ENCODE data around the gene CTTN.
"Not testable (repeated sequence)": the region's sequence is repeated elsewhere in the genome, so short reads cannot be mapped to it uniquely, and the experiment has no call there.

CTTN gene

GRCh38 chr11:70429724-70430521, 31.6 kb downstream of the CTTN start:
- no peak for DNase-seq

DNA sequence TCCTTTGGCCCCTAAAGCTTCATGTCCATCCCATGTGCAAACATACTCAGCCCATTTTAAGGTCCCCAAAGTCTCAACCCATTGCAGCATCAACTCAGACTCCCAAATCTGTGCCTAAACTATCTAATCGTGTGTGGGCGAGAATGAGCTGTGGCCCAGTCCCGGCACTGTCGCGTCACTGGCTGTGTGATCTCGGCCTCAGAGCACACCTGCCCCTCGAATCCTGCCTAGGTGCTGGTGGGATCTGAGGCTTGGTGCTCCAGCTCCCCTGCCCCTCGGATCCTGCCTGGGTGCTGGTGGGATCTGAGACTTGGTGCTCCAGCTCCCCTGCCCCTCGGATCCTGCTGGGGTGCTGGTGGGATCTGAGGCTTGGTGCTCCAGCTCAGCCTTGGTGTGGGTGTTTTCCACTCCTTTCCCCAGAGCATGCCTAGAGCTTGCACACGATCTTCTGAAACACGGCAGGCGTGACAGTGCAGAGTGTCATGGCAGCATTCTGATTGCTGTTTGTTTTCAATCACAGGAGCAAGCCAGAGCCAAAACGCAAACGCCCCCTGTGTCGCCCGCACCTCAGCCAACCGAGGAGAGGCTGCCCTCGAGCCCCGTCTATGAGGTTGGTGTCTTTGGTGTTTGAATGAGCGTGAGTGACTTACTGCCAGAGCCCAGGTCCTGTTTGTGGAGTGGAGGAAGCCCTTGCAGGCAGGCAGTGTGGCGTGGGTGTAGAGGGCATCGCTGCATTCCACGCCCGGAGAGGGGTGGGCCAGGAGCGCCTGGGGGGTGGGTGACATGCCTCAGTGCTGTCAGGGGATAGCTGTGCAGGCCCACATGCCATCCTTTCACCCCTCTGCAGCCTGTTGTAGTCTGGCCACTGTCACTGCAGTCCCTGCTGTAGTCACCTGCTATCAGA, 32.6 kb downstream of the CTTN start:
- no peak for DNase-seq

DNA sequence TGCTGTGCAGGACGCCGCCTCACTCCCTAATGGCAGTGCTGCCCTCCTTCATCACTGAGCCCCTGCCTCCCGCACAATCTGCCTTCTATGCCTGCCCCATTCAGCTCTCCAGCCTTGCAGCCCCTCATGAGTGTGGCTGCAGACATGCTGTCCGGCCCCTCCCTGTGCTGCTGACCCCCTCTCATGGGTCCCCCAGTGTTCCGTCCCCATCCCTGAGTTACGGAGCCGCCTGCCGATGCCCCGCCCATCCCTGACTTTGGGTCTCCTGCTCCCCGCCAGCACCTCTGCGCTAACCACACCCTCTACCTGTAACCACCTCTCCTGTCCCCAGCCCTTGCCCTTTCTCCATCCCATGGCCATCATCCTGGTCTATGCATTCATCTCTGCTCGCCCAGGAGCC, 33.3 kb downstream of the CTTN start:
- DNase-seq: no peak

DNA sequence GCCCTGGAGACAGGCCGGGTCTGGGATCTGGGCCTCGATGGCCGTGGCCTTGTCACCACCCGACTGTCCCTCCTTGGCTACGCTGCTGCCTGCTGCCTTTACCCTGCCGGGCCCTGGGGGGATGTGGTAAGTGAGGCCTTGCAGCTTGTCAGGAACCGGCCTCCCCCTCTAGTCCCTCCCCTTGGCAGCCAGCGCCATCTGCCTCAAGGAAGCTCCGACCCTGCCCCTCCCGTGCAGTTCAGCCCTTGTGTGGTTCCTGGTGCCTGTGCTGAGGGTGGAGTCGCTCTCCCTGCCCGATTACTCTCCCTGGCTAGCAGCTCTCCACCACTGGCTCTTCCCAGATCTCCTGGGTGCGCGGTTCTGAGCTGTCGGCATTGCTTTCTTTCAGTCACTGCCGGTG, 33.7 kb downstream of the CTTN start:
- DNase-seq: no peak

GRCh38 chr11:70432580-70432979, 34.3 kb downstream of the CTTN start:
- DNase-seq: no peak

- no peak for DNase-seq
Observed at GRCh38 chr11:70433038-70433437, 34.7 kb downstream of the CTTN start.

DNA sequence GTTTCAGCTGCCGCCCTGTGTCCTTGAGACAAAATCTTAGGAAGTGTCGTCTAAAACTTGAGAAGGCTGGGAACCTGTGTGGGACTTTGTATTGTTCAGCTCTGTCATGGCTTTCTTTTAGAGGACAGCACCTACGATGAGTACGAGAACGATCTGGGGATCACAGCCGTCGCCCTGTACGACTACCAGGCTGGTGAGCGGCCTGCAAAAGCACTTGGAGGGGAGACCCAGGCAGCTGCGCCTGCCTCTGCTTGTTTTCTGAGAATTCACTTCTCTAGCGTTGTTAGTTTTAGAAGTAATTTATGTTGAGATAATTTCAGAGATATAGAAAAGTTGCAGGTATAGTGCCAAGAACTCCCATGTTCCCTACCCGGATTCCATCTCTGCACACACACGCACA, 35.2 kb downstream of the CTTN start:
- DNase-seq: no peak

DNA sequence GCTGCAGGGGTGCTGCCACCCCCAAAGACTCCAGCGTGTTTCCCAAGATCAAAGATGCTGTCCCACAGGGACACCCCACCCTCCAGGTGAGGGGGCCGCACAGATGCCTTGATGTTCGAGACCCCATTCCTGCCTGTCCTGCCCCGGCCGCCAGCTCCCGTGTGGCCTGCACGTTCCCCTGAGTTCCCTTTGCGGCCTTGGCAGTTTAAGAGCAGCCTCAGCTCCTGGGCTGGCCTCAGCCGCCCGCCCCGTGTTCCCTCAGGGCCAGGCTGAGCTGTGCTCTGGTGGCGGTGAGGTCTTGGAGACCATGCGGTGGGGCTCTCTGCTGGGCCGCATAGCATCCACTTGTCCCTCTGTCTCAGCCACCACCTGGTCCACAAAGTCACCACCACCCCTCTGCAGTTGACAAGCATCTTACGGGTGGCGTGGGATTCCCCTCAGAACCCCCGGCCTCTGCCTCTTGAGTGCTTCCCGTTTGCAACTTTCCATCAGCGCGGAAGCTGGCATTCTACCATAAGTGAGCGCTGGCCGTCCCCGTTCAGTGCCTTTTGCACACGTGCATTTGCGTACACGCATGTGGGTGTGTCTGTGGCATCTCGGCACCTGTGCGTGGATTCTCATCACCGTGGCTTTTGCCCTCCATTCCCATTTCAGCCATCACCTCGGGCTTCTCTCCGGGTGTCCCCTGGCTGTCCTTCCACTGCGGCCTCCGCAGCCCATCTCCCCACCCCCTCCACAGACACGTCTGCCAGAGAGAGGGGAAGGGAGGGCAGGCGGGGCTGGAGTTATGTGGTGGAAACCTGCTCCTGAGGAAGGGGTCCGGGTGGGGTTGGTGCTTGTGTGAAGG, 35.9 kb downstream of the CTTN start:
- DNase-seq: no peak

- no peak for DNase-seq
Observed at GRCh38 chr11:70434813-70435278, 36.5 kb downstream of the CTTN start.

DNA sequence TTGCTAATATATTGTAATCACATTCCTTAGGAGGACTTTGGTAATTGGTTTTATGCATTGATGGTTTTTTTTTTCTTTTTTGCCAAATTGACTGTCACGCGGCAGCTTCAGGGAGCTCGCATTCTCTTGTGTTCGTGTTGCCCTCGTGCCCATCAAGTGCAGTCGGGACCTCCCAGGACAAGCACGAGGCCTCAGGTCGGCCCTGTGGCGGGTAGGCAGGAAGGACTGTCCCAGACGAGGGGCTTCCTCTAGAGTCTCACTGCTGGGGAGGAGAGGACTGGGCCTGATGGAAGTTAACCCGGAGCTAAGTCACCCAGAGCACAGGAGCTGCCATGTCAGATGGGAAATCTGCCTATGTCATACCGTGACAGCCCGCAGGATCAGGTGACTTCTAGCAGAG, 37.0 kb downstream of the CTTN start:
- DNase-seq: no peak

DNA sequence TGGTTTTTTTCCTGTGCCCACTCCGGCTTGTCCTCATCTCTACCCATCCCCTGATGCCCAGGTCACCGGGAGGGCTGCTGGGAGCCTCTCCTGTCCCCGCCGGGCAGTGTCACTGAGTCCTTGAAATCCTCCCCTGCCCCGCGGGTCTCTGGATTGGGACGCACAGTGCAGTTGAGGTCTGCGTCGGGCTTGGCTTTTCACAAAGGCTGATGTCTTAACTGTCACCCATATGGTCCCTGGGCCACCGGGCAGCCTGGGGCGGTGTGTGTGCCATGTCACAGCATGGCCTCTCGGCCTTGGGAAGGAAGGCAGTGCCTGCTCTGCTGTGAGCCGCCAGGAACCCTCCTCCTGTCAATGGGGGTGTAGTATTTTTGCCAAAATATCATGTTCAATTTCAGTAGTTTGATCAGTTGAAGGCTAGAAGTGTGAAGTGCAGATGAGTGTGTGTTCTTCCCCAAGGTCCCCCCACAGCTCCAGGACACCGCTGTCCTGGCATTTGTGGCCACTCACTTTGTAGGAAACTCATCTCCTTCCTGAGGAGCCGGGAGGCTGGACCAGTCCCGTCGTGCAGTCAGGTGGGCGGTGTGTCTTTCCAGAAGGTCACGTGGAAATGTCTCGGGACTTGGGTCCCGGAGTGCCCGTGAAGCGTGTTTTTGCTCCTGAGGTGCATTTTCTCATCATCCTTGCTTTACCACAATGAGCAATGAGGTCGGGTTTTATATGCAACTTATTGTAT, 37.6 kb downstream of the CTTN start:
- DNase-seq: no peak

- DNase-seq: no peak
Observed at GRCh38 chr11:70436501-70436860, 38.2 kb downstream of the CTTN start.

GRCh38 chr11:70437111-70437784, 38.9 kb downstream of the CTTN start:
- DNase-seq: no peak

DNA sequence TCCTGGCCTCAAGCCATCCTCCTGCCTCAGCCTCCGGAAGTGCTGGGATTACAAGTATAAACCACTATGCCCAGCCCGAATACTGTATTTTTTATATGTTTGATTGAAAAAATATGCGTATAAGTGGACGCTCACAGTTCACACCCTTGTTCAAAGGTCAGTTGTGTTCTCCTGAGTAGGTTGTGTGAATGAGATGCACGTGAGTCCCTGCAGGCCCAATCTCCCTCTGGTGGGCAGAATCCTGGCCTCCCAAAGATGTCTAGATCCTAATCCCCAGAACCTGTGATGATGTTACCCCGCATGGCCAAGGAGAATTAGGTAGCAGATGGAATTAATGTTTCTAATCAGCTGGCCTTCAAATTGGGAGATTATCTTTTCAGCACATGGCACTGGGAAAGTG, 41.9 kb downstream of the CTTN start:
- no peak for DNase-seq

DNA sequence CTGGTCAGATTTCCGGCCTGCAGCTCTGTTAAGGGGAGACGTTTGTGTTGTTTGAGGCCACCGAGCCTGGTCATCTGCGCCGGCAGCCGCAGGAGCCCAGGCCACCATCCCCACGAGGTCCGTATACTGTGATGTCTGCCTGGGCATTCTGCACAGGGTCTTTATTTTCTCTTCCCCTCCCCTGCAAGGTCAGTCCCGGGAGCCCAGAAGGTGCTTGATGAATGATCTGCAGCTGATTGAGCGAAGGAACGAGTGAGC, 45.4 kb downstream of the CTTN start:
- DNase-seq: no peak

DNA sequence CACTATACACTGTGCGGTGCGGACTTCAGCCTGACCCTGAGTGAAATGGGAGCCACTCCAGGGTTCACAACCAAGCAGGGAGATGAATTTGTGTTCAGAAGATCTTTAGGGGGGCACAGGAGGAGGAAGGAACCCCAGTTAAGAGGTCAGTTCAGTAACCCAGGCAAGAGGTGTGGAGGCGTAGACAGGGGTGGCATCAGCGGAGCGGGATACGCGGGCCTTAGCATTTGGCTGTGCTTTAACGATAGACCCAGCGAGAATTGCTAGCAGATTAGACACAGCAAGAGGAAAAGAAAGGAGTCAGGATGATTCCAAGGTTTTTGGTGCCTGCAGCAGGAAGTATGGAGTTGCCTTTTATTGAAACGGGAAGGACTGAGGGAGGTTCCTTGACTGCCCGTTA, 46.8 kb downstream of the CTTN start:
- DNase-seq: no peak

- DNase-seq: no peak
Observed at GRCh38 chr11:70445605-70446004, 47.3 kb downstream of the CTTN start.

- DNase-seq: no peak
Observed at GRCh38 chr11:70448983-70449567, 50.7 kb downstream of the CTTN start.

DNA sequence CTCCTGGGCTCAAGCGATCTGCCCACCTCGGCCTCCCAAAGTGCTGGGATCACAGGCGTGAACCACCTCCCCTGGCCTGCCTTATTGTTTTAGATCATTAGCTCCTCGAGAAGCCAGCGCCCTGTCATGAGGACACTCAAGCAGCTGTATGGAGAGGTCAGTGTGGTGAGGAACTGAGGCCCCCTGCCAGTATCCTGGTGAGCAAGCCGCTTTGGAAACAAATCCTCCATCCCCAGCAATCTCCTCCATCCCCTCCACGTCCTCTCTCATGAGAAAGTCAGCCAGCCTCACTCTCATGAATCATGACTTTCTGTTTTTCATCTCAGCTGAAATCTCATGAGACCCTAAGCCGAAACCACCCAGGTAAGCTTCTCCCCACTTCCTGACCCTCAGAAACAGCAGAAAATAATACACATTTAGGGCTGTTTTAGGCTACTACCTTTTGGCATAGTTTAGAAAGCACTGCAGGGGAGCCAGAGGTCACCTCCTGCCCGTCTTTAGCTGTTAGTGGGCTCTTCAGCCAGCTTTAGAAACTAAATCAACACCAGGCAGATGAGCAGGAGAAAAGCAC, 56.0 kb downstream of the CTTN start:
- no peak for DNase-seq

- DNase-seq: not testable (repeated sequence)
Observed at GRCh38 chr11:70454811-70455210, 56.5 kb downstream of the CTTN start.

- no peak for DNase-seq
Observed at GRCh38 chr11:70455354-70455753, 57.0 kb downstream of the CTTN start.

Data from NCI-H2029 treated with DMSO at 0.1 percent for 48 hours (cell line).